ENCODE measurements around the gene C2CD2. TPM values are rescaled to one million over a fixed set of nuclear protein-coding genes. Genes with fewer than 3 reads are reported as not detected.
A peak's percentile ranks its signal among the peaks of the same experiment; 100 is the strongest.
"Not testable (repeated sequence)": the region's sequence is repeated elsewhere in the genome, so short reads cannot be mapped to it uniquely, and the experiment has no call there.

C2CD2 gene
- polyA plus RNA-seq, 1 of the 3 experiments (the other 2 are of a cell fraction), result 9.7 TPM

- DNase-seq, result no peak
- 93% methylated on average over 3 of the region's 3 CpGs for WGBS (ENCODE audit: low lambda C conversion rate)
- Histone ChIP-seq H3K27ac (ENCODE audit: low read depth in 2 of 2, low read length in 1 of 2) (no peak overlapping the region), H3K27me3 (ENCODE audit: insufficient read depth) (no peaks in the 10 kb centered on the region), H3F3A (replicated peaks; ENCODE audit: insufficient read depth) (peaks cover 14% of the 10 kb centered on the region), H3K79me2 (ENCODE audit: insufficient read depth) (peaks cover 13% of the 10 kb centered on the region; the same call in 1 of the 2 replicates), H4K20me1 (ENCODE audit: insufficient read depth) (no peaks in the 10 kb centered on the region), H3K4me2 (no peak overlapping the region), H3K4me3 (ENCODE audit: low read depth in 2 of 2, low read length in 1 of 2) (no peak overlapping the region), H3K9ac (no peak overlapping the region), H3K36me3 (replicated peaks in 1 of 2; ENCODE audit: control insufficient read depth in 1 of 2, insufficient read depth in 2 of 2, low read length in 1 of 2) (peaks cover 33 to 35% of the 10 kb centered on the region in 2 experiments), H3K4me1 (ENCODE audit: control insufficient read depth in 1 of 2, insufficient read depth in 2 of 2, low read depth in 1 of 2, low read length in 1 of 2) (peaks cover 0 to 9% of the 10 kb centered on the region in 2 experiments; a peak in 2 of 4 replicates), H2AFZ (ENCODE audit: low read depth) (no peak overlapping the region), H3K9me3 (no peaks in the 10 kb centered on the region), H3K9me2 (no peaks in the 10 kb centered on the region)
- CTCF ChIA-PET, result interaction anchor here (1.4 kb wide), 1 partner anchor 179 kb away, joined by 4 read pairs; no protein-coding TSS in a partner anchor
- POLR2A ChIA-PET, result no interaction called here
- TF ChIP-seq FOXM1 (IDR thresholded peaks at IDR 0.05; ENCODE audit: low read depth) (no peak), RFX5 (IDR thresholded peaks at IDR 0.05; ENCODE audit: low read length) (no peak), GABPA (IDR thresholded peaks at IDR 0.05; ENCODE audit: low read depth) (no peak), TCF12 (IDR thresholded peaks at IDR 0.05) (no peak), REST (IDR thresholded peaks at IDR 0.05; ENCODE audit: low read depth, low read length) (no peak), YY1 (IDR thresholded peaks at IDR 0.05; ENCODE audit: low read depth) (no peak), CTCF (IDR thresholded peaks at IDR 0.05) (no peak), FOSL2 (IDR thresholded peaks at IDR 0.05; ENCODE audit: borderline replicate concordance, low read depth) (no peak), EP300 (IDR thresholded peaks at IDR 0.05; ENCODE audit: borderline replicate concordance in 1 of 2, low read depth in 1 of 2, low read length in 1 of 2) (no peak), CHD2 (IDR thresholded peaks at IDR 0.05; ENCODE audit: low read length, partially characterized antibody) (no peak), RAD21 (IDR thresholded peaks at IDR 0.05; ENCODE audit: low read length) (no peak)
- TF ChIP-seq, protein P1, sequence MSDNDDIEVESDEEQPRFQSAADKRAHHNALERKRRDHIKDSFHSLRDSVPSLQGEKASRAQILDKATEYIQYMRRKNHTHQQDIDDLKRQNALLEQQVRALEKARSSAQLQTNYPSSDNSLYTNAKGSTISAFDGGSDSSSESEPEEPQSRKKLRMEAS (IDR thresholded peaks at IDR 0.05; ENCODE audit: low read depth), result no peak
- TF ChIP-seq, protein P2, sequence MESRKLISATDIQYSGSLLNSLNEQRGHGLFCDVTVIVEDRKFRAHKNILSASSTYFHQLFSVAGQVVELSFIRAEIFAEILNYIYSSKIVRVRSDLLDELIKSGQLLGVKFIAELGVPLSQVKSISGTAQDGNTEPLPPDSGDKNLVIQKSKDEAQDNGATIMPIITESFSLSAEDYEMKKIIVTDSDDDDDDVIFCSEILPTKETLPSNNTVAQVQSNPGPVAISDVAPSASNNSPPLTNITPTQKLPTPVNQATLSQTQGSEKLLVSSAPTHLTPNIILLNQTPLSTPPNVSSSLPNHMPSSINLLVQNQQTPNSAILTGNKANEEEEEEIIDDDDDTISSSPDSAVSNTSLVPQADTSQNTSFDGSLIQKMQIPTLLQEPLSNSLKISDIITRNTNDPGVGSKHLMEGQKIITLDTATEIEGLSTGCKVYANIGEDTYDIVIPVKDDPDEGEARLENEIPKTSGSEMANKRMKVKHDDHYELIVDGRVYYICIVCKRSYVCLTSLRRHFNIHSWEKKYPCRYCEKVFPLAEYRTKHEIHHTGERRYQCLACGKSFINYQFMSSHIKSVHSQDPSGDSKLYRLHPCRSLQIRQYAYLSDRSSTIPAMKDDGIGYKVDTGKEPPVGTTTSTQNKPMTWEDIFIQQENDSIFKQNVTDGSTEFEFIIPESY (IDR thresholded peaks at IDR 0.05; ENCODE audit: borderline replicate concordance, low read depth), result no peak
These were observed 41.8 kb upstream of the C2CD2 start for GRCh38 chr21:41995577-41995976.

GRCh38 chr21:41994613-41995012 is 40.8 kb upstream of the C2CD2 start:
- H3K79me2 ChIP-seq (ENCODE audit: insufficient read depth); POLR2A ChIA-PET: not testable (repeated sequence)

More at GRCh38 chr21:41994613-41995012, 40.8 kb upstream of the C2CD2 start:
- H3K4me3 ChIP-seq (ENCODE audit: low read depth in 2 of 2, low read length in 1 of 2); H3K4me1 ChIP-seq (ENCODE audit: control insufficient read depth in 1 of 2, insufficient read depth in 2 of 2, low read depth in 1 of 2, low read length in 1 of 2); H2AFZ ChIP-seq (ENCODE audit: low read depth); H3K4me2 ChIP-seq; H3K9ac ChIP-seq; H3K27me3 ChIP-seq (ENCODE audit: insufficient read depth); H4K20me1 ChIP-seq (ENCODE audit: insufficient read depth); DNase-seq; H3K9me2 ChIP-seq; H3K9me3 ChIP-seq: not testable (repeated sequence)
- Histone ChIP-seq H3F3A (replicated peaks; ENCODE audit: insufficient read depth) (peaks cover 19% of the 10 kb centered on the region), H3K27ac (ENCODE audit: low read depth in 2 of 2, low read length in 1 of 2) (peak overlapping the region in 1 of 2 experiments; percentile 54; a peak in 1 of 4 replicates), H3K36me3 (replicated peaks in 1 of 2; ENCODE audit: control insufficient read depth in 1 of 2, insufficient read depth in 2 of 2, low read length in 1 of 2) (peaks cover 42 to 43% of the 10 kb centered on the region in 2 experiments)
- CTCF ChIA-PET, result interaction anchor here (1.2 kb wide), 1 partner anchor 66 kb away, joined by 3 read pairs; no protein-coding TSS in a partner anchor
- WGBS (ENCODE audit: low lambda C conversion rate), result 82% methylated on average over 5 of the region's 5 CpGs
